Ovary (tissue), 9 donors: Measurements from ENCODE around the gene NFIB. TPM values are rescaled to one million over a fixed set of nuclear protein-coding genes. Genes with fewer than 3 reads are reported as not detected.

Experiments
- DNase-seq, 5 donors: peaks; one replicate each; pipeline ENCODE4 v3.0.0-alpha.2; 2019 to 2020
- H3K27ac ChIP-seq, 2 donors: fragments of 200-600 bp; one replicate each; pipeline versions ENCODE4 v1.5.1 to v1.8.0; 2019 to 2022
- H3K27me3 ChIP-seq: fragments of 200-600 bp; one replicate; pipeline ENCODE4 v1.8.0; 2022
- H3K36me3 ChIP-seq: fragments of 200-600 bp; sonication (generic); one replicate; pipeline ENCODE4 v1.5.1; 2019
- H3K4me1 ChIP-seq: one replicate; pipeline ENCODE4 v1.8.1; 2013; ENCODE audit warnings: mild to moderate bottlenecking, moderate library complexity; ENCODE audit not compliant: insufficient read depth
- H3K4me3 ChIP-seq: fragments of 200-600 bp; sonication (generic); one replicate; pipeline ENCODE4 v1.5.1; 2017
- H3K9me3 ChIP-seq, 2 donors: fragments of 200-600 bp in 1 of 2; sonication (generic) in 1 of 2; one replicate each; pipeline versions ENCODE4 v1.5.1 to v1.8.1; 2013 to 2019; ENCODE audit warnings: mild to moderate bottlenecking in 1 of 2, moderate library complexity in 1 of 2
- CTCF ChIP-seq, 3 donors: fragments of 450-650 bp in 2 of 3; fragments of 200-600 bp in 1 of 3; IDR thresholded peaks; one replicate each; pipeline versions ENCODE4 v1.5.1 to v1.8.0; 2016 to 2022; ENCODE audit warnings: antibody characterized with exemption in 3 of 3, mild to moderate bottlenecking in 1 of 3
- EP300 ChIP-seq: sonication (generic); formaldehyde crosslinking; IDR thresholded peaks from one replicate; pipeline ENCODE4 v1.6.1; 2017; ENCODE audit warnings: antibody characterized with exemption
- POLR2A ChIP-seq: fragments of 450-650 bp; IDR thresholded peaks from one replicate; pipeline ENCODE4 v1.6.1; 2017; ENCODE audit warnings: antibody characterized with exemption, mild to moderate bottlenecking, moderate library complexity
- WGBS, 3 donors: extraction: QIAGEN DNeasy Blood & Tissue Kit in 1 of 3; methylation state at CpG; one replicate each; pipeline versions ENCODE4 v1.1.5 to v1.1.7; 2013 to 2017; 5-methylcytosine and 5-hydroxymethylcytosine counted together
- intact Hi-C, 4 donors: fragments of 100-400 bp; cut with DNase I; formaldehyde crosslinking; loops; one replicate each; pipeline versions ENCODE4 v1.11.0 to v1.15.1; 2022 to 2023
- polyA plus RNA-seq, 2 donors: library from polyadenylated mRNA; stranded (reverse); fragments of 200-250 nt in 1 of 2; fragments of 350-450 nt in 1 of 2; fragmentation: Illumina TruSeq in 1 of 2; extraction: RNeasy Lipid Tissue Mini Kit (QIAGEN cat#74804) in 1 of 2; gene quantifications; one replicate each; pipeline ENCODE4 v1.2.3, GENCODE V29; 2013 to 2014
- total RNA-seq, 7 donors: library from RNA; depleted of rRNA in 2 of 7; stranded (reverse); fragments of >200 nt in 2 of 7; fragmentation: NEBNext Ultra II Directional in 3 of 7; extraction: Animal tissue kit (Norgen Biotek cat#: 25700) in 3 of 7; gene quantifications; one replicate each; pipeline versions ENCODE4 v1.1.0 to v1.2.4, GENCODE V29; 2016 to 2023
- donor health status: DM: no; HTN: no; CAD: no; lungs with moderate emphysema.
- donor health status: DM: no; HTN: no; CAD: no.
- donor health status: Bipolar disorder and iron deficiency.
- donor health status: DM: yes; HTN: yes; CAD: no.
- donor health status: DM: no; HTN: no; CAD: no.
- donor health status: DM: yes; HTN: yes; CAD: no.

The NFIB gene
- total and polyA plus RNA-seq, 9 donors, result 8.7 to 111 (median 53.2) TPM

DNA sequence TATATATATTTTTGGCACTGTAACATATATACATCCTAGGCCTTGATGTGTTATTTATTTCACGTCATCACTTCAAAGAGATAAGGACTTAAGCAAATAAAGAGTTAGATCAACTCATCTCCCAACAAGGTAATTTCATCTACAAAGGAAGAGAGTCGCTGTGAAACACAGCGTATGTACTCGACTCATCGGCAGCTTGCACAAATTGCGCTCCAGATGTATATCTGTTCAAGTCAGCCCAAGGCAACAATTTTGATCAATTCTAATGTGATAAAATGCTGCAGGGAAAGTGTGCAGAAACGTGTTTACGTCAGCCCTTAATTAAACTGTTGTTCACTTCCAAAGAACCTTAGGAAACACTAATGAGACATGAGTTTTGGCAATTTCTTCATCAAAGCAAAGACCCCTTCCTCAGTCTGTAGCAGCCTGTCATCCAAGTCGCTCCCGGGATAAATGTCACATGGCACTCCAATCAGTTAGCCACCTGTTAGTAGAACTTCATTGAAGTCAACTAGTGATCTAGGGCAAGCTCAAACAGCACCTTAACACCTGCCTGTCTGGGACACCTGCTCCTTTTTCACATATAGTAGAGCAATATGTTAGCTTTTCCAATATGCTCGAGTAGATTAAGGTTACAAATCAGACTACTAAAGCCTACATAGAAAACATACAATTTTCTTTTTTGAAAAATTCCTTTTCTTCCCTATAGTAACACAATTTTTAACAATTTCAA, 182.4 kb downstream of the NFIB start:
- DNase-seq, result no peak
- Histone ChIP-seq H3K4me1 (no peaks in the 10 kb centered on the region), H3K9me3 (no peaks in the 10 kb centered on the region), H3K36me3 (no peaks in the 10 kb centered on the region), H3K27me3 (no peaks in the 10 kb centered on the region), H3K4me3 (no peak overlapping the region), H3K27ac (no peak overlapping the region)
- 92 to 95% (median 94%) methylated on average over 11 of the region's 11 CpGs for WGBS, 3 donors
- TF ChIP-seq POLR2A, result no peak
- no peak for TF ChIP-seq EP300
- TF ChIP-seq CTCF (IDR thresholded peaks at IDR 0.05), result no peak
- intact Hi-C loops, result no loop called here

GRCh38 chr9:14127656-14128055, 186.3 kb downstream of the NFIB start:
- intact Hi-C loops, result no loop called here
- Histone ChIP-seq H3K4me3 (no peak overlapping the region), H3K27me3 (no peaks in the 10 kb centered on the region), H3K27ac (no peak overlapping the region), H3K9me3 (no peaks in the 10 kb centered on the region), H3K4me1 (no peaks in the 10 kb centered on the region), H3K36me3 (no peaks in the 10 kb centered on the region)
- DNase-seq, result no peak
- no peak for TF ChIP-seq EP300
- no peak for TF ChIP-seq POLR2A
- no peak for TF ChIP-seq CTCF (IDR thresholded peaks at IDR 0.05)
- 95 to 100% (median 99%) methylated on average over 1 of the region's 1 CpG for WGBS, 3 donors

DNA sequence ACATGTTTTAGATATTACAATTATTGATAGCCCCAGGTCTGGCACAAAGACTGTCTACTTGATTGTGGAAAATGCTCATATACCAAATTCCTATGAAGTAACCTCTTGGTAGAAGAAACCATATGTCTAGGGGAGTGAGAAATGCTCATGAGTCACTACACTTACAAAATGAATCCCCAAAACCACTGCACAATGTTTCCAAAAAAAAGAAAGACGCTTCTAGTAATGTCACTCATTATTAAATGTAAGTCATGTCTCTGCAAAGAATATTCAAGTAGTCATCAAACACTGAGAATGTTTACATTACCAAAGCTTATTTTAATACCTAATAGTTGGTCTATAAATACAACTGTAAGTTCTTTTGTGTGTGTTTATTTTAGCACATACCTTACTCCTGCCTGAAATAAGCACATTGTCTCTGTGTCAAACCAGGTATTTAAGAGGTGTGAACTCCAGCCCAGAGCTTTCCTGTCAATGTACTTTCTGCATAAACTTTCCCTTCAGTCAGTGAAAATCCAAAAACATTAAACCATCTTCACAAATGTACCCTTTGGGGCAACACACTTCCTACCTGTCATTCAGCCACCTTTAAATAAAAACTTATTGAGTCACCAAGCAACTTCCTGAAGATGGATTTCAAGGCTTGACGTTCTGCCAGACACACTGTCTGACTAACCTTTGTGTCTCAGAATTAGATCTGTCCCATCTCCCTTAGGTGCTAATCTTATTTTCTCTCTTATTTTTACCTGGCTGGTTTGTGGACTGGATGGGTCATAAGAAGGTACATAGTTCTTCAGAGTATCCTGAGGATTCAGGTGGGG, 194.0 kb downstream of the NFIB start:
- no peaks in the 10 kb centered on the region for H3K4me1 ChIP-seq
- TF ChIP-seq CTCF (IDR thresholded peaks at IDR 0.05) (no peak), EP300 (no peak), POLR2A (no peak)
- H3K9me3 ChIP-seq, result no peaks in the 10 kb centered on the region
- no peak for DNase-seq
- intact Hi-C loops, result no loop called here
- 90 to 94% (median 93%) methylated on average over 2 of the region's 2 CpGs for WGBS, 3 donors
- H3K4me3 ChIP-seq, result no peak overlapping the region
- H3K27me3 ChIP-seq, result no peaks in the 10 kb centered on the region
- no peak overlapping the region for H3K27ac ChIP-seq
- H3K36me3 ChIP-seq, result no peaks in the 10 kb centered on the region

DNA sequence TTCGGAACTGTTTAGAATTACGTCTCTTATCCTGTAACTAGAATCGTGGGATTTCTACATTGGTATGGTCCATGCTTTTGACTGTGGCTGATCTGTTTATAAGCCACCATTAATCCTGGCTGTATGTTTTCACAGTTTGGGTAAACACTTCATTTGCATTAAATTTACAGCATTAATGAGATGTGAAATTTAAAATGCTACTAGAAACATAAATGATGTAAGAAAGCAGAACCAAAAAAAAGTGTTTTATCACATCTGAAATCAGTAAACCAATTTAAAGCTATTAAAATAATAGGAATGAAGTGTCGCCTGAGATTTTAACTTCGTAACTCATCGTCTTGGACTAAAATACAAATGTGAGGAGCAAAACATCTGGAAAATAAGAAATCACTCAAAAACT, 201.7 kb downstream of the NFIB start:
- Histone ChIP-seq H3K4me3 (no peak overlapping the region), H3K27me3 (no peaks in the 10 kb centered on the region), H3K9me3 (no peaks in the 10 kb centered on the region), H3K4me1 (no peaks in the 10 kb centered on the region), H3K27ac (no peak overlapping the region), H3K36me3 (no peaks in the 10 kb centered on the region)
- no peak for DNase-seq
- WGBS, 3 donors, result 93 to 95% (median 93%) methylated on average over 6 of the region's 6 CpGs
- no peak for TF ChIP-seq EP300
- TF ChIP-seq POLR2A, result no peak
- TF ChIP-seq CTCF (IDR thresholded peaks at IDR 0.05), result no peak
- intact Hi-C loops, result no loop called here
